Activated T-cell treated with anti-CD3 and anti-CD28 coated beads, Interleukin-2, amount 50 U/mL, for 24 hours (primary cell): ENCODE data around the gene SNAI1.
"Not testable (repeated sequence)": the region's sequence is repeated elsewhere in the genome, so short reads cannot be mapped to it uniquely, and the experiment has no call there.

ENCODE experiments used
- DNase-seq: peaks from one replicate; pipeline ENCODE4 v3.0.0-alpha.2; 2020
- H3K27ac Mint-ChIP-seq: 2 replicates; pipeline ENCODE4 v1.8.0; 2020; ENCODE audit warnings: mild to moderate bottlenecking, mixed read lengths
- H3K27me3 Mint-ChIP-seq: 2 replicates; pipeline ENCODE4 v1.8.0; 2020; ENCODE audit warnings: mixed read lengths
- H3K36me3 Mint-ChIP-seq: 2 replicates; pipeline ENCODE4 v1.8.0; 2020; ENCODE audit warnings: low read depth, mixed read lengths
- H3K4me1 Mint-ChIP-seq: 2 replicates; pipeline ENCODE4 v1.8.0; 2020; ENCODE audit warnings: low read depth, mixed read lengths
- H3K4me3 Mint-ChIP-seq: 2 replicates; pipeline ENCODE4 v1.8.0; 2020; ENCODE audit warnings: mild to moderate bottlenecking, moderate library complexity, mixed read lengths
- H3K9me3 Mint-ChIP-seq: 2 replicates; pipeline ENCODE4 v1.8.0; 2020; ENCODE audit warnings: mixed read lengths

Gene SNAI1

DNA sequence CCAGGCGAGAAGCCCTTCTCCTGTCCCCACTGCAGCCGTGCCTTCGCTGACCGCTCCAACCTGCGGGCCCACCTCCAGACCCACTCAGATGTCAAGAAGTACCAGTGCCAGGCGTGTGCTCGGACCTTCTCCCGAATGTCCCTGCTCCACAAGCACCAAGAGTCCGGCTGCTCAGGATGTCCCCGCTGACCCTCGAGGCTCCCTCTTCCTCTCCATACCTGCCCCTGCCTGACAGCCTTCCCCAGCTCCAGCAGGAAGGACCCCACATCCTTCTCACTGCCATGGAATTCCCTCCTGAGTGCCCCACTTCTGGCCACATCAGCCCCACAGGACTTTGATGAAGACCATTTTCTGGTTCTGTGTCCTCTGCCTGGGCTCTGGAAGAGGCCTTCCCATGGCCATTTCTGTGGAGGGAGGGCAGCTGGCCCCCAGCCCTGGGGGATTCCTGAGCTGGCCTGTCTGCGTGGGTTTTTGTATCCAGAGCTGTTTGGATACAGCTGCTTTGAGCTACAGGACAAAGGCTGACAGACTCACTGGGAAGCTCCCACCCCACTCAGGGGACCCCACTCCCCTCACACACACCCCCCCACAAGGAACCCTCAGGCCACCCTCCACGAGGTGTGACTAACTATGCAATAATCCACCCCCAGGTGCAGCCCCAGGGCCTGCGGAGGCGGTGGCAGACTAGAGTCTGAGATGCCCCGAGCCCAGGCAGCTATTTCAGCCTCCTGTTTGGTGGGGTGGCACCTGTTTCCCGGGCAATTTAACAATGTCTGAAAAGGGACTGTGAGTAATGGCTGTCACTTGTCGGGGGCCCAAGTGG lies 5.3 kb downstream of the SNAI1 start:
- Mint-ChIP-seq H3K4me1 (peaks cover 7% of the 10 kb centered on the region), H3K36me3 (no peaks in the 10 kb centered on the region), H3K27me3 (no peaks in the 10 kb centered on the region), H3K9me3 (no peaks in the 10 kb centered on the region), H3K27ac (no peak overlapping the region), H3K4me3 (no peak overlapping the region)
- DNase-seq: no peak

DNA sequence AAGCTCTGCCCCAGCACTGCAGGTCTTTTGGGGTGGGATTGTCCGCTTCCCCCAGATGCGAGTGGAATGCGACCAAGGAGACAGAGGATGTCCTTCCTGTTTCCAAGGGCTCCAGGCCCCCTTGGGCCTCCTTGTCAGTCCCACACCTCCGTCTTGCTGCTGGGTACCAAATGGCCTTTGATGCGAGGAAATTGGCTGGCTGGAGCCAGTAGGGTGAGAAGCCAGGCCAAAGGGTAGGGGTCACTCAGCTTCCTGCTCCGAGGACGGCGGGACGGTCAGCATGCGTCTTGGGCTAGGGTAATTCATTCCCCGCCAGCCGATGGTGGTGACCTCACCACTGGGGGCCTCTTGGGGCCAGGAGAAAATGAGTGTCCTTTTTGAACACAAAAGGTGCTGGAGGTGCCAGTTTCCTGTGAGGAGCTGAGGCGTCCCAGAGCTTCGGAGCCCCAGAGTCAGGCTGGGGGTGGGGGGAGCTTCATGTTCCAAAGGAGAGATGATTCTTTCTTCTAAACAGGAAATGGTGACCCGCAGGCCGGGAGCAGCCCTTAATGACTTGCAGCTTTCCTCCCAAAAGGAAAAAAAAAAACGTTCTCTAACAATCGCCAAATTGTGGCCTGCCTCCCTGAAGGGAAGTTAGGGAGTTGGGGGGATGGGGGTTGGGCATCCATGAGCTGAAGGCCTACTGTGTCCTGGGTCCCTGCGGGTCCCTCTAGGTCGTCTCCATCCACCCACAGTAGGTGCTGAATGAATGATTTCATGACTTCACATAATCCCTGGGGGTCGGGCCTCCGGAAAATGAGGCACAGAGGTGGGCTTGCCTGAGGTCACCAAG lies 6.7 kb downstream of the SNAI1 start:
- Mint-ChIP-seq H3K4me1 (no peaks in the 10 kb centered on the region), H3K4me3 (no peak overlapping the region), H3K27ac (no peak overlapping the region), H3K36me3 (no peaks in the 10 kb centered on the region), H3K27me3 (no peaks in the 10 kb centered on the region), H3K9me3 (no peaks in the 10 kb centered on the region)
- DNase-seq: no peak

DNA sequence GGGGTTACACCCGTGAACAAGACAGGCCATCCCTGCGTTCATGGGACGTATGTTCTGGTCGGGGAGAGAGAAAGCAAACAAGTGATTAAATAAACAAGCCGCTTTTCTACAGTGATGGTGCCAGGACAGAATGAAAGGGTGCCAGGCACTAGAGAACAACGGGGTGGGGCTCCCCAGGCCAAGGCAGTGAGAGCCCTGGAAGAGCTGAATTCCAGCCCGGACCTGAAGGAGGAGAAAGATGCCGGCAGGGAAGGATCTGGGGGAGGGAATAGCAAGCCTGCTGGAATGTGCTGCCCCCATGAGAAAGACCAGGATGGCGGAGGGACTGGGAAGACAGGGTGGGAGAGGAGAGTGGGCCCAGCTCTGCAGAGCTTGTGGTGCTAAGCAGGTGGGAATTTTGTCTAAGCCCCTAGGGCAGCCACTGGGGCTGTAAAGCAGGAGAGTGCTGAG lies 7.5 kb downstream of the SNAI1 start:
- Mint-ChIP-seq H3K4me3 (no peak overlapping the region), H3K36me3 (no peaks in the 10 kb centered on the region), H3K9me3 (no peaks in the 10 kb centered on the region), H3K4me1 (no peaks in the 10 kb centered on the region), H3K27me3 (no peaks in the 10 kb centered on the region), H3K27ac (no peak overlapping the region)
- no peak for DNase-seq

DNA sequence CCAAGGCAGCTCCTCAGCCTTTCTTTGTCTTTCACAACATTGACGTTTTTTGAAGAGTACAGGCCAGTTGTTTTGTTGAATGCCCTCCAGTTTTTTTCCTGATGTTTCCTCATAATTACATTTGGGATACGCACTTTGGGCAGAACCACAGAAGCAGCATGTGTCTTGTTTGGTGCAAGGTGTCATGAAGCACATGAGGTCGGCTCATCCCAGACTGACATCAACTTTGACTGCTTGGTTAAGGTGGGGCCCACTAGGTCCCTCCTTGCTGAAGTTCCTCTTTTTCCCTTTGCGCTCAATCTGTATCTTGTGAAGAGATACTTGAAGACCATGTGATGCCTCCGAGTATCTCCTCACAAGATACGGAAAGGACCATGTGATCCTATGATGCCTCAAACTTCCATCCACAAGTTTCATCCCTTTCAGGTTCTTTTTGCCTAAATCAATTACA lies 10.5 kb downstream of the SNAI1 start:
- peaks cover 4% of the 10 kb centered on the region for H3K27me3 Mint-ChIP-seq
- no peak overlapping the region for H3K27ac Mint-ChIP-seq
- no peaks in the 10 kb centered on the region for H3K36me3 Mint-ChIP-seq

DNA sequence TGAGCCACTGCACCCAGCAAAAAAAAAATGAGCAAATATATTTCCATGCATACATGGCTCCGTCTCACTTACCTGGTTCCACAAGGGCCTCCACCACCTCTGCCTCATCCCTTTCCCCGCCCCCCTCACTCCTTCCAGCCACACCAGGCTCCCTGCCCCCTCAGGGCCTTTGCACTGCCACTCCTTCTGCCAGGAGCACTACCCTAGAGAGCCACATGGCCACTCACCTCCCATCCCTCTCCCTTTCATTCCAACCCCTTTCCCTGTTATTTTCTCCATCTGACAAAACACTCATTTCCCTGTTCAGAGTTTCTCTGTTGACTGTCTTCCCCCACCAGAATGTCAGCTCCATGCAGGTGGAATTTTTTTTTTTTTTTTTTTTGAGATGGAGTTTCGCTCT lies 12.8 kb downstream of the SNAI1 start:
- Mint-ChIP-seq H3K4me3 (no peak overlapping the region), H3K27me3 (peaks cover 7% of the 10 kb centered on the region), H3K36me3 (no peaks in the 10 kb centered on the region), H3K27ac (no peak overlapping the region), H3K4me1 (peaks cover 7% of the 10 kb centered on the region), H3K9me3 (no peaks in the 10 kb centered on the region)
- DNase-seq: no peak

More for the DNA sequence above, 10.5 kb downstream of the SNAI1 start:
- Mint-ChIP-seq H3K9me3 (no peaks in the 10 kb centered on the region), H3K4me3 (no peak overlapping the region), H3K4me1 (no peaks in the 10 kb centered on the region)
- no peak for DNase-seq

DNA sequence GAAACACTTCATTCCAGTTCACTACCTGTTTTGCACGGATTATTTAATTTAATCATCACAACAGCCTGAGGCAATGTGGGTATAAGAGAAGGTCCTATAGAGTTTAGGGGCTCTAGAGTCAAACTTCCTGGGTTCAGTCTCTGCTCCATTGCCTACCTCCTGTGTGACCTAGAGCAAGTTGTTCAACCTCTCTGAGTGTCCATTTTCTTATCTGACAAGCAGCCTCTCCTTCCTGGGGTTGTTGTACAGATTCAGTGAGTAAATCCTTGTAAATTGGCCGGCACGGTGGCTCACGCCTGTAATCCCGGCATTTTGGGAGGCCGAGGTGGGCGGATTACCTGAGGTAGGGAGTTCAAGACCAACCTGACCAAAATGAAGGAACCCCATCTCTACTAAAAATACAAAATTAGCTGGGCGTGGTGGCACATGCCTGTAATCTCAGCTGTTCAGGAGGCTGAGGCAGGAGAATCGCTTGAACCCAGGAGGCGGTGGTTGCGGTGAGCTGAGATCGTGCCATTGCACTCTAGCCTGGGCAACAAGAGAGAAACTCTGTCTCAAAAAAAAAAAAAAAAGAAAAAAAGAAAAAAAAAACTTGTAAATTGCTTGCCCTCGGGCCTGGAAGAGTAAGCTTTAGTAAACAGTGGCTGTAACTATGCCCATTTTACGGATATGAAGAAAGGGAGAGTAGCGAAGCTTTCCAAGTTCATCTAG lies 15.9 kb downstream of the SNAI1 start:
- not testable (repeated sequence) for H3K36me3 Mint-ChIP-seq, H3K9me3 Mint-ChIP-seq, H3K27me3 Mint-ChIP-seq, H3K27ac Mint-ChIP-seq, DNase-seq, H3K4me3 Mint-ChIP-seq
- H3K4me1 Mint-ChIP-seq: peaks cover 17% of the 10 kb centered on the region

DNA sequence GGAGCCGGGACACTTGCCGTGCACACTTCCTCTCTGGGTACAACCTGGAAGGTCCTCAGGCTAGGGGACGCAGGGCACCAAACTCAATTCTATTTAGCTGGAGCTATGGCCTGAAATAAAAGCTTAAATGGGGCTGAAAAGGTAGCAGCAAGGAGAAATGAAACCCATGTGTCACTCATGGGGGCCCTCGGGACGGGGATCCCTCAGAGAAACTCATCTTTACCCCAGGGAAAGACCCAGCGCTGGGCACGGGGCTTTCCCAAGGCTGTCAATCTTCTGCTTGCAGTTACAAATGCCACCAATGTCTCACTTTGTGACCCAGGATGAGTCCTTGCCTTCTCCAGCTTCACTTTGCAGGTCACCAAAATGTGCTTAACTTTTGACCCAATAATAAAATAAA lies 16.5 kb downstream of the SNAI1 start:
- peaks cover 17% of the 10 kb centered on the region for H3K4me1 Mint-ChIP-seq
- no peaks in the 10 kb centered on the region for H3K36me3 Mint-ChIP-seq
- no peaks in the 10 kb centered on the region for H3K9me3 Mint-ChIP-seq
- no peak overlapping the region for H3K4me3 Mint-ChIP-seq
- no peak for DNase-seq
- H3K27ac Mint-ChIP-seq: no peak overlapping the region
- H3K27me3 Mint-ChIP-seq: peaks cover 9% of the 10 kb centered on the region

DNA sequence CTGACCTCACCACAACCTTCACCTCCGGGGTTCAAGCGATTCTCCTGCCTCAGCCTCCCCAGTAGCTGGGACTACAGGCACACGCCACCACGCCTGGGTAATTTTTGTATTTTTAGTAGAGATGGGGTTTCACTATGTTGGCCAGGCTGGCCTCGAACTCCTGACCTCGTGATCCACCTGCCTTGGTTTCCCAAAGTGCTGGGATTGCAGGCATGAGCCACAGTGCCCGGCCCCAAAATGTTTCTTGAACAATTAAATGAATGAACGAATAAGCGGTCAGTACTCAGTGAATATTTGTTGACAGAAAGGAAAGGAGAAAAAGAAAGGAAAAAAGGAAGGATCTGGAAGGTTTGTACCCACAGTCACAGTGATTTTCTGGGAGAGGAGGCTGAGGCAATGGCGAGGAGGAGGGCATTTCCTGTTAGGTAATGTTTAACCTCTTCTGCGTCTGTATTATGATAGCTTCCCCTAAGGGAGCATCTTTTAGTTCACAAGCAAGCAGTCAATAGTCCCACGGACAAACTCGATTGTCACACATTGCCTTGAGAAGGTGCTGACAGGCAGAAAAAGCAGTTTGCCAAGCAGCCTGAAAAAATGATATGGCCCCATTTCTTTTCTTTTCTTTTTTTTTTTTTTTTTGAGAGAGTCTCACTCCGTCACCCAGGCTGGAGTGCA lies 17.9 kb downstream of the SNAI1 start:
- H3K36me3 Mint-ChIP-seq, DNase-seq, H3K27ac Mint-ChIP-seq, H3K4me3 Mint-ChIP-seq, H3K9me3 Mint-ChIP-seq: not testable (repeated sequence)
- H3K27me3 Mint-ChIP-seq: peaks cover 13% of the 10 kb centered on the region
- peaks cover 22% of the 10 kb centered on the region for H3K4me1 Mint-ChIP-seq

DNA sequence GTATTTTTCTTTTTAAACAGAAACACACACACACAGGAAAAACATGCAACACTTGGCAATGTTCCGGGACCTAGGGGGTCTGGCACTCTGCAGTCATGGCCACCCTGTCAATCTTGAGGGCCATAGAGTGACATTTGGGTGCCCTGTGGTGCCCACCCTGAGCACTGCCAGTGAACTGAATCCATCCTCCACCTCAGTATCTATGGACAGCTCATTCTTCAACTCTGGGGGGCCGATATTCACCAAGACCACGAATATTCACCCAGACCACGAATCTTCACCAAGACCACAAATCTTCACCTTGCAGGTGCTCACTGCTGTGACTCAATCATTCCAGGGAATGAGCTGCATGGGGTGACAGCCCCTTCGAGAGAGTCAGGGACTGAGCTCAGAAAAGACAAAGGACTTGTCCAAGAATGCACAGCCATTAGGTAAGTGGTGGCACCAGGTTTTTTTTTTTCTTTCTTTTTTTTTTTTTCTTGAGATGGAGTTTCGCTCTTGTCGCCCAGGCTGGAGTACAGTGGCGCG lies 19.1 kb downstream of the SNAI1 start:
- no peaks in the 10 kb centered on the region for H3K9me3 Mint-ChIP-seq
- H3K27ac Mint-ChIP-seq: no peak overlapping the region
- no peaks in the 10 kb centered on the region for H3K36me3 Mint-ChIP-seq
- no peak for DNase-seq
- peaks cover 13% of the 10 kb centered on the region for H3K27me3 Mint-ChIP-seq
- no peak overlapping the region for H3K4me3 Mint-ChIP-seq
- peaks cover 23% of the 10 kb centered on the region for H3K4me1 Mint-ChIP-seq

DNA sequence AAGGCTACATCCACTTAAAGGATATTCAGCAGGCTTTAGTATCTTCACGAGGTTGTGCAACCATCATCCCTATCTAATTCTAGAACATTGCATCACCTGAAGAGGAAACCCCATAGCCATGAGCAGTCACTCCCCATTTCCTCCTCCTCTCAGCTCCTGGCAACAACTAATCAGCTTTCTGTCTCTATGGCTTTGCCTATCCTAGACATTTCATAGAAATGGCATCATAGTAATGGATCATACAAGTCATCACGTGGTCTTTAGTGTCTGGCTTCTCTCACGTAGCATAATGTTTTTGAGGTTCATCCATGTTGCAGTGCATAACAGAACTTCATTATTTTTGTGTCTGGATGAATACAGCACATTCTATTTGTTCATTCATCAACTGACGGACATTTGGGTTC lies 20.5 kb downstream of the SNAI1 start:
- Mint-ChIP-seq H3K4me1 (peaks cover 23% of the 10 kb centered on the region), H3K36me3 (no peaks in the 10 kb centered on the region), H3K9me3 (no peaks in the 10 kb centered on the region), H3K4me3 (no peak overlapping the region), H3K27me3 (peaks cover 14% of the 10 kb centered on the region), H3K27ac (no peak overlapping the region)
- DNase-seq: no peak

DNA sequence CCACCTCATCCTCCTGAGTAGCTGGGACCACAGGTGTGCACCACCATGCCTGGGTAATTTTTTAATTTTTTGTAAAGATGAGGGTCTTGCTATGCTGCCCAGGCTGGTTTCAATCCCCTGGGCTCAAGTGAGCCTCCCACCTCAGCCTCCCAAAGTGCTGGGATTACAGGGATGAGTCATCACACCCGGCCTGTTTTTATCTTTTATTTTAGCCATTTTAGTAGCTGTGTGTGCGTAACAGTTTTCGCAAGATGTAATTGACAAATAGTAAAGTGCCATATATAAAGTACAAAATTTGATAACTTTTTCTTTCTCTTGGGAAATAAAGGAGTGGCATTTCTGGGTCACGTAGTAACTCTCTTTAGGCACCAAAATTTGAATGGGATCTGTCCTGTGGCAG lies 21.4 kb downstream of the SNAI1 start:
- H3K4me1 Mint-ChIP-seq: peaks cover 20% of the 10 kb centered on the region
- DNase-seq: no peak
- no peaks in the 10 kb centered on the region for H3K36me3 Mint-ChIP-seq
- H3K27me3 Mint-ChIP-seq: peaks cover 12% of the 10 kb centered on the region
- H3K27ac Mint-ChIP-seq: no peak overlapping the region
- no peaks in the 10 kb centered on the region for H3K9me3 Mint-ChIP-seq
- no peak overlapping the region for H3K4me3 Mint-ChIP-seq

DNA sequence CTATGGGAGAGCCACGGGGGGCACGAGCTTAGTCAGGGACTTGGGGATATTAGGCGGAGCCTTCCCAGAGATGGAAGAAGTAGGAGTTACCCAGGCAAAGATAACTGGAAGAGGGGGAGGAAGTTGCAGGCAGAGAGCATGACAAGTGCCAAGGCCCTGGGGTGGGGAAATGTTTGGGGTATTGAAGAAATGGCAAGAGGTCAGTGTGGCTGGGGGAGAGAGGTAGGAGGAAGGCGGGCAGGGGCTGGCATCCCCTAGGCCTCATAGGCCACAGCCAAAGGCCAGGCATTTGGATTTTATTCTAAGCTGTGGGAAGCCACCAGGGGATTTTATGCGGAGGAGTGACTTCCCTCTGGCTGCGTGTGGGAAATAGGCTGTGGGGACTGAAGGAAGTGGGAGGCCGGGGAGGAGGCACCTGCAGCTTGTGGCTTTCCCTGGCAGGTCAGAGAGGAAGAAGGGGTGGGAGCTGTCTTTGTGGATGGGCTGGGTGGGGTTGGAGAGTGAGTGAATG lies 22.7 kb downstream of the SNAI1 start:
- DNase-seq: no peak
- peaks cover 19% of the 10 kb centered on the region for H3K27me3 Mint-ChIP-seq
- peaks cover 16% of the 10 kb centered on the region for H3K4me1 Mint-ChIP-seq
- H3K9me3 Mint-ChIP-seq: no peaks in the 10 kb centered on the region
- no peak overlapping the region for H3K4me3 Mint-ChIP-seq
- H3K27ac Mint-ChIP-seq: peak overlapping the region; percentile 1
- H3K36me3 Mint-ChIP-seq: no peaks in the 10 kb centered on the region

DNA sequence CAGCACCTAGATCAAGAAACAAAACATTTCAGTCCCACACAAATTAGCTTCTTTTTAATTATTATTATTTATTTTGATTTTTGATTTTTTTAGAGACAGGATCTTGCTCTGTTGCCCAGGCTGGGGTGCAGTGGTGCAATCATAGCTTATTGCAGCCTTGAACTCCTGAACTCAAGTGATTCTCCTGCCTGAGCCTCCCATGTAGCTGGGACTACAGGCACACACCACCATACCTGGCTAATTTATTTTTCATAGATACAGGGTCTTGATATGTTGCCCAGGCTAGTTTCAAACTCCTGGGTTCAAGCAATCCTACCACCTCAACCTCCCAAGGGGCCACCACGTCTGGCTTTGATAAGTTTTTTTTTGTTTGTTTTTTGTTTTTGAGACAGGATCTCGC lies 24.6 kb downstream of the SNAI1 start:
- Mint-ChIP-seq H3K4me3 (no peak overlapping the region), H3K36me3 (no peaks in the 10 kb centered on the region), H3K9me3 (no peaks in the 10 kb centered on the region), H3K27me3 (peaks cover 23% of the 10 kb centered on the region), H3K27ac (no peak overlapping the region), H3K4me1 (peaks cover 14% of the 10 kb centered on the region)
- DNase-seq: no peak

DNA sequence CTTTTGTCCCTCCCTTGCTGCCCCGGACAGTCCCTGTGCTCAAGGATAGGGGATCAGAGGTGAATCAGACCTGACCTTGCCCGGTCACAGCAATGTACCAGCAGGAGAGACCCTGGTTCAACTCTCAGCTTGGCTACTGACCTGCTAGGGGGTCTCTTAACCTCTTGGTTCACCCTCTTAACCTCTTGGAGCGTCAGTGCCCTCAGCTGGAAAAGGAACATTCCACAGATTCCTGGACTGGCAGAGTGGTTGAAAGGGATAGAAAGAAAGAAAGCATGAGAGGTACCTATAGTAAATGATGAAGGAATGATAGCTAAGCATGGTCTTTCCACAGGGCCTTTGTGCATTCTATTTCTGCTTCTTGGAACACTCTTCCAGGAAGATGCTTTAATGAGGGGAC lies 25.2 kb downstream of the SNAI1 start:
- Mint-ChIP-seq H3K27me3 (peaks cover 23% of the 10 kb centered on the region), H3K27ac (no peak overlapping the region), H3K36me3 (no peaks in the 10 kb centered on the region), H3K4me1 (peaks cover 16% of the 10 kb centered on the region), H3K9me3 (no peaks in the 10 kb centered on the region), H3K4me3 (no peak overlapping the region)
- DNase-seq: no peak
